C4-2B (cell line): ENCODE measurements around the gene UBL4B.

ENCODE experiments used
- CTCF ChIP-seq: fragments of 450-650 bp; conservative IDR thresholded peaks from 2 replicates; pipeline ENCODE4 v1.5.1; 2017; ENCODE audit warnings: mild to moderate bottlenecking
- ZFX ChIP-seq: fragments of 450-650 bp; IDR thresholded peaks from 2 replicates; pipeline ENCODE4 v1.6.1; 2017

DNA sequence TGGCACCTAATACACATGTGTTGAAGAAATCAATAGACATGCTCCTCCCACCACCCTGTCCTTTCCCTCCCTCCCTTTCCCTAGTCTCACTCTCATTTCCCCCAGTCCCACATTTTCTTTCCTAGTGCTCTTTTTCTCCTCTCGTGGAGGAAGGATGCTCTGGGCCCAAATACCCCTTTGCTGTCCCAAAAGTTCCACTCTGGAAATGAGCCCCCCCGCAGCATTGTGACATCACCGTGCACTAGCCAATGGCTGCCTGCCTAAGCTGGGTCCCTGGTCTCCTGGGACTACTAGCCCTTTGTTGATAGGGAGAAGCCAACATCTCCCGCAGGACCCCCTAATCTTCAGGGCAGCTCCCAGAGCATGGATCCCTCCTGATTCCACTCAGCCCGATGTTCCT, at the start of gene UBL4B:
- no peak for TF ChIP-seq CTCF
- TF ChIP-seq ZFX = no peak
